HEK293 (cell line): ENCODE results near the gene CCNY.
A peak's percentile ranks its signal among the peaks of the same experiment; 100 is the strongest.

Source experiments
- CTCF ChIA-PET: fragments of 350-600 bp; formaldehyde crosslinking; extraction: SDS; loops from one replicate; lab custom pipeline; 2021; ENCODE audit warnings: antibody characterized with exemption; lab: Yijun Ruan, JAX
- POLR2A ChIA-PET: fragments of 300-600 bp; formaldehyde crosslinking; extraction: SDS; loops from one replicate; lab custom pipeline; 2020; ENCODE audit warnings: antibody characterized with exemption, inconsistent platforms; lab: Yijun Ruan, JAX
- H3K27ac ChIP-seq: fragments of 200-500 bp; sonication (Bioruptor generic); 2 replicates; pipeline ENCODE4 v1.5.1; 2014; ENCODE audit warnings: low read depth, low read length, control low read depth, inconsistent platforms; ENCODE audit errors: extremely low read depth
- H3K36me3 ChIP-seq, 2 experiments: fragments of 200-500 bp in 1 of 2; sonication (Bioruptor generic) in 1 of 2; 1 replicate in 1 of 2; 2 replicates in 1 of 2; pipeline ENCODE4 v1.5.1; 2014 to 2017; ENCODE audit warnings: inconsistent platforms in 2 of 2, low read length in 2 of 2; ENCODE audit not compliant: control insufficient read depth in 2 of 2, insufficient read depth in 1 of 2
- H3K4me1 ChIP-seq: fragments of 200-500 bp; sonication (Bioruptor generic); 2 replicates; pipeline ENCODE4 v1.5.1; 2014; ENCODE audit warnings: mild to moderate bottlenecking, low read length, inconsistent platforms; ENCODE audit not compliant: control insufficient read depth, insufficient read depth
- H3K4me3 ChIP-seq: 2 replicates; pipeline ENCODE4 v1.5.1; 2011; ENCODE audit warnings: low read depth, mild to moderate bottlenecking, control low read depth, low read length, moderate library complexity
- H3K9me3 ChIP-seq: fragments of 200-500 bp; sonication (Bioruptor generic); 2 replicates; pipeline ENCODE4 v1.5.1; 2014; ENCODE audit warnings: low read depth, low read length, inconsistent platforms; ENCODE audit not compliant: control insufficient read depth, insufficient read depth
- GLIS1 ChIP-seq: fragments of 450-650 bp; formaldehyde crosslinking; IDR thresholded peaks from 2 replicates; pipeline ENCODE4 v1.5.1; 2016; ENCODE audit warnings: missing biosample characterization, missing genetic modification characterization
- KLF10 ChIP-seq: fragments of 450-650 bp; IDR thresholded peaks from 2 replicates; pipeline ENCODE4 v1.5.1; 2018; ENCODE audit warnings: missing biosample characterization, mild to moderate bottlenecking, missing genetic modification characterization
- SP7 ChIP-seq: fragments of 450-650 bp; formaldehyde crosslinking; IDR thresholded peaks from 2 replicates; pipeline ENCODE4 v1.5.1; 2016; ENCODE audit warnings: missing biosample characterization, missing genetic modification characterization
- TRIM28 ChIP-seq: IDR thresholded peaks from 2 replicates; pipeline ENCODE4 v1.6.1; 2011; ENCODE audit warnings: low read length, control low read depth, borderline replicate concordance
- YY1 ChIP-seq: fragments of 450-650 bp; formaldehyde crosslinking; IDR thresholded peaks from 2 replicates; pipeline ENCODE4 v1.5.1; 2018; ENCODE audit warnings: missing biosample characterization, missing genetic modification characterization
- ZFP69B ChIP-seq: fragments of 450-650 bp; formaldehyde crosslinking; IDR thresholded peaks from 2 replicates; pipeline ENCODE4 v1.5.1; 2016; ENCODE audit warnings: missing biosample characterization, missing genetic modification characterization
- ZNF114 ChIP-seq: fragments of 450-650 bp; formaldehyde crosslinking; IDR thresholded peaks from 2 replicates; pipeline ENCODE4 v1.5.0; 2017; ENCODE audit warnings: missing biosample characterization, missing genetic modification characterization
- ZNF214 ChIP-seq: fragments of 450-650 bp; formaldehyde crosslinking; IDR thresholded peaks from 2 replicates; pipeline ENCODE4 v1.5.1; 2017; ENCODE audit warnings: missing biosample characterization, mild to moderate bottlenecking, missing genetic modification characterization, borderline replicate concordance
- ZNF354C ChIP-seq: fragments of 450-650 bp; formaldehyde crosslinking; IDR thresholded peaks from 2 replicates; pipeline ENCODE4 v1.5.1; 2016; ENCODE audit warnings: missing biosample characterization, missing genetic modification characterization, low read depth, borderline replicate concordance
- ZNF670 ChIP-seq: fragments of 450-650 bp; formaldehyde crosslinking; IDR thresholded peaks from 2 replicates; pipeline ENCODE4 v1.5.1; 2016; ENCODE audit warnings: missing biosample characterization, missing genetic modification characterization, low read depth
- ZNF76 ChIP-seq: fragments of 450-650 bp; formaldehyde crosslinking; IDR thresholded peaks from 2 replicates; pipeline ENCODE4; 2016; ENCODE audit warnings: low read depth, missing biosample characterization, missing genetic modification characterization, borderline replicate concordance
- TF ChIP-seq, protein P1 (sequence below): fragments of 450-650 bp; formaldehyde crosslinking; IDR thresholded peaks from 2 replicates; pipeline ENCODE4 v1.5.1; 2017; ENCODE audit warnings: missing biosample characterization, missing genetic modification characterization
- TF ChIP-seq, protein P2 (sequence below): fragments of 450-650 bp; formaldehyde crosslinking; IDR thresholded peaks from 2 replicates; pipeline ENCODE4 v1.5.1; 2016; ENCODE audit warnings: missing biosample characterization, missing genetic modification characterization
- TF ChIP-seq, protein P3 (sequence below): fragments of 450-650 bp; formaldehyde crosslinking; IDR thresholded peaks from 2 replicates; pipeline ENCODE4 v1.5.1; 2016; ENCODE audit warnings: missing biosample characterization, missing genetic modification characterization
- TF ChIP-seq, protein P4 (sequence below): fragments of 450-650 bp; formaldehyde crosslinking; IDR thresholded peaks from 2 replicates; pipeline ENCODE4 v1.5.1; 2016; ENCODE audit warnings: missing biosample characterization, missing genetic modification characterization, borderline replicate concordance
- TF ChIP-seq, protein P5 (sequence below): sonication (generic); formaldehyde crosslinking; IDR thresholded peaks from 2 replicates; pipeline ENCODE4 v1.8.1; 2022; ENCODE audit warnings: mild to moderate bottlenecking, moderate library complexity, missing genetic modification reagents

The CCNY gene

DNA sequence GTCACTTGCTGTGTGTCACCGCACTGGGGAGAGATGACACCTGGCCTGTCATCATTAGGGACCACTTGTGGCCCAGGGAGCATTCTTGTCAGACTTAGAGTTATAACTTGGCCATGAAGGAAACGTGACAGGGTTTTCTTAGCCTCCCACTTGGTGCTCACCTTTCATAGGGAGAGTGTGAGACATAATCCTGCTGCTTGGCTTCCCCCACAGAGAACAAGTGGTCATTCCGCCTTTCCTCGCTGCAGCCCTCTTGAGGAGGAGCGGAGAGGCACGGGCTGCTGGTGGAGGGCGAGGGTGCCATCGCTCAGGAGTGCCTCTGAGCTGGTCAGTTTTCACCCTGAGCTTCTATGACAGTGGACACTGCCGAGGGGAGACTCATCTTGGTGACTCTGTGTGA lies 143.8 kb downstream of the CCNY start:
- TF ChIP-seq SP7 (tag by site-specific recombination) (no peak), GLIS1 (tag by site-specific recombination) (peak; percentile 86)
- Histone ChIP-seq H3K4me1 (no peaks in the 10 kb centered on the region), H3K4me3 (no peak overlapping the region), H3K27ac (no peak overlapping the region), H3K36me3 (no peaks in the 10 kb centered on the region), H3K9me3 (no peaks in the 10 kb centered on the region)
- POLR2A ChIA-PET = no interaction called here
- CTCF ChIA-PET = interaction anchor here (0.7 kb wide), 1 partner anchor 685 kb away, joined by 3 read pairs; no protein-coding TSS in a partner anchor

DNA sequence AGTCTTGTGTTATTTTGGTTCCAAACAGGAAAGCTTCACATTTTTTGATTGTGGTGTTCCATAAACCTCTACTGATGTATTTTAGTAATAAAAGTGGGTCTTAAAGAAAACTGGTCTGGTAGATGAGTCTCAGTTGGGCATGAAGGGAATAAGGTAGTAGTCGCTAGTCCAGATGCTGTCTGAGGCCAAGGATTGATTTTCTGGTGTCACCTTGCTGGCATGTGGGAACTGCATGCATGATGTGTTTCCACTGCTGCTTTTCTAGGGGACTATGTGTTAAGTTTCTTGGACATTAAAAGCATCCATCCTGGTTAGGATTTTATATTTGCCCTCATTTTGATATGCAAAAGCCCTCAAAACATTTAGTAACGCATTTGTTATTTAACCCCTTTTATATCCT lies 145.1 kb downstream of the CCNY start:
- Histone ChIP-seq H3K4me3 (no peak overlapping the region), H3K36me3 (peaks cover 0 to 6% of the 10 kb centered on the region in 2 experiments; a peak in 1 of 3 replicates), H3K4me1 (no peaks in the 10 kb centered on the region), H3K27ac (no peak overlapping the region), H3K9me3 (no peaks in the 10 kb centered on the region)
- ChIA-PET POLR2A (no interaction called here), CTCF (interaction anchor here (0.6 kb wide), 1 partner anchor 245 kb away, joined by 3 read pairs; no protein-coding TSS in a partner anchor)
- TF ChIP-seq, protein P1, sequence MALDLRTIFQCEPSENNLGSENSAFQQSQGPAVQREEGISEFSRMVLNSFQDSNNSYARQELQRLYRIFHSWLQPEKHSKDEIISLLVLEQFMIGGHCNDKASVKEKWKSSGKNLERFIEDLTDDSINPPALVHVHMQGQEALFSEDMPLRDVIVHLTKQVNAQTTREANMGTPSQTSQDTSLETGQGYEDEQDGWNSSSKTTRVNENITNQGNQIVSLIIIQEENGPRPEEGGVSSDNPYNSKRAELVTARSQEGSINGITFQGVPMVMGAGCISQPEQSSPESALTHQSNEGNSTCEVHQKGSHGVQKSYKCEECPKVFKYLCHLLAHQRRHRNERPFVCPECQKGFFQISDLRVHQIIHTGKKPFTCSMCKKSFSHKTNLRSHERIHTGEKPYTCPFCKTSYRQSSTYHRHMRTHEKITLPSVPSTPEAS (tag by site-specific recombination) = no peak
- TF ChIP-seq, protein P2, sequence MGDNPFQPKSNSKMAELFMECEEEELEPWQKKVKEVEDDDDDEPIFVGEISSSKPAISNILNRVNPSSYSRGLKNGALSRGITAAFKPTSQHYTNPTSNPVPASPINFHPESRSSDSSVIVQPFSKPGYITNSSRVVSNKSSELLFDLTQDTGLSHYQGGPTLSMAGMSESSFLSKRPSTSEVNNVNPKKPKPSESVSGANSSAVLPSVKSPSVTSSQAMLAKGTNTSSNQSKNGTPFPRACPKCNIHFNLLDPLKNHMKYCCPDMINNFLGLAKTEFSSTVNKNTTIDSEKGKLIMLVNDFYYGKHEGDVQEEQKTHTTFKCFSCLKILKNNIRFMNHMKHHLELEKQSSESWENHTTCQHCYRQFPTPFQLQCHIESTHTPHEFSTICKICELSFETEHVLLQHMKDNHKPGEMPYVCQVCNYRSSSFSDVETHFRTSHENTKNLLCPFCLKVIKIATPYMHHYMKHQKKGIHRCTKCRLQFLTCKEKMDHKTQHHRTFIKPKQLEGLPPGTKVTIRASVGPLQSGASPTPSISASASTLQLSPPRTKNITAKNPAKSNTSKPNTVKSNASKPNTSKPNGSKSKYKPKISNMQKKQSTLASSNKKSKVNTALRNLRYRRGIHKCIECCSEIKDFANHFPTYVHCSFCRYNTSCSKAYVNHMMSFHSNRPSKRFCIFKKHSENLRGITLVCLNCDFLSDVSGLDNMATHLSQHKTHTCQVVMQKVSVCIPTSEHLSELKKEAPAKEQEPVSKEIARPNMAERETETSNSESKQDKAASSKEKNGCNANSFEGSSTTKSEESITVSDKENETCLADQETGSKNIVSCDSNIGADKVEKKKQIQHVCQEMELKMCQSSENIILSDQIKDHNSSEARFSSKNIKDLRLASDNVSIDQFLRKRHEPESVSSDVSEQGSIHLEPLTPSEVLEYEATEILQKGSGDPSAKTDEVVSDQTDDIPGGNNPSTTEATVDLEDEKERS = no peak
- no peak for TF ChIP-seq GLIS1 (tag by site-specific recombination)
- TF ChIP-seq, protein P3, sequence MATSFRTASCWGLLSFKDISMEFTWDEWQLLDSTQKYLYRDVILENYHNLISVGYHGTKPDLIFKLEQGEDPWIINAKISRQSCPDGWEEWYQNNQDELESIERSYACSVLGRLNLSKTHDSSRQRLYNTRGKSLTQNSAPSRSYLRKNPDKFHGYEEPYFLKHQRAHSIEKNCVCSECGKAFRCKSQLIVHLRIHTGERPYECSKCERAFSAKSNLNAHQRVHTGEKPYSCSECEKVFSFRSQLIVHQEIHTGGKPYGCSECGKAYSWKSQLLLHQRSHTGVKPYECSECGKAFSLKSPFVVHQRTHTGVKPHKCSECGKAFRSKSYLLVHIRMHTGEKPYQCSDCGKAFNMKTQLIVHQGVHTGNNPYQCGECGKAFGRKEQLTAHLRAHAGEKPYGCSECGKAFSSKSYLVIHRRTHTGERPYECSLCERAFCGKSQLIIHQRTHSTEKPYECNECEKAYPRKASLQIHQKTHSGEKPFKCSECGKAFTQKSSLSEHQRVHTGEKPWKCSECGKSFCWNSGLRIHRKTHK = no peak
- no peak for TF ChIP-seq TRIM28
- no peak for TF ChIP-seq YY1 (tag by site-specific recombination)
- TF ChIP-seq, protein P4, sequence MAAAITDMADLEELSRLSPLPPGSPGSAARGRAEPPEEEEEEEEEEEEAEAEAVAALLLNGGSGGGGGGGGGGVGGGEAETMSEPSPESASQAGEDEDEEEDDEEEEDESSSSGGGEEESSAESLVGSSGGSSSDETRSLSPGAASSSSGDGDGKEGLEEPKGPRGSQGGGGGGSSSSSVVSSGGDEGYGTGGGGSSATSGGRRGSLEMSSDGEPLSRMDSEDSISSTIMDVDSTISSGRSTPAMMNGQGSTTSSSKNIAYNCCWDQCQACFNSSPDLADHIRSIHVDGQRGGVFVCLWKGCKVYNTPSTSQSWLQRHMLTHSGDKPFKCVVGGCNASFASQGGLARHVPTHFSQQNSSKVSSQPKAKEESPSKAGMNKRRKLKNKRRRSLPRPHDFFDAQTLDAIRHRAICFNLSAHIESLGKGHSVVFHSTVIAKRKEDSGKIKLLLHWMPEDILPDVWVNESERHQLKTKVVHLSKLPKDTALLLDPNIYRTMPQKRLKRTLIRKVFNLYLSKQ (tag by site-specific recombination) = no peak
- no peak for TF ChIP-seq ZNF214
- TF ChIP-seq ZNF114 (tag by site-specific recombination) = no peak
- no peak for TF ChIP-seq ZNF670 (tag by site-specific recombination)
- TF ChIP-seq, protein P5, sequence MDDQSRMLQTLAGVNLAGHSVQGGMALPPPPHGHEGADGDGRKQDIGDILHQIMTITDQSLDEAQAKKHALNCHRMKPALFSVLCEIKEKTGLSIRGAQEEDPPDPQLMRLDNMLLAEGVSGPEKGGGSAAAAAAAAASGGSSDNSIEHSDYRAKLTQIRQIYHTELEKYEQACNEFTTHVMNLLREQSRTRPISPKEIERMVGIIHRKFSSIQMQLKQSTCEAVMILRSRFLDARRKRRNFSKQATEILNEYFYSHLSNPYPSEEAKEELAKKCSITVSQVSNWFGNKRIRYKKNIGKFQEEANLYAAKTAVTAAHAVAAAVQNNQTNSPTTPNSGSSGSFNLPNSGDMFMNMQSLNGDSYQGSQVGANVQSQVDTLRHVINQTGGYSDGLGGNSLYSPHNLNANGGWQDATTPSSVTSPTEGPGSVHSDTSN = no peak
- TF ChIP-seq ZFP69B (tag by site-specific recombination) = no peak
- no peak for TF ChIP-seq ZNF76 (tag by site-specific recombination)
- no peak for TF ChIP-seq ZNF354C (tag by site-specific recombination)
- no peak for TF ChIP-seq KLF10 (tag by site-specific recombination)
